T-cell (primary cell): Measurements from ENCODE around the gene IL13. TPM values are rescaled to one million over a fixed set of nuclear protein-coding genes. Genes with fewer than 3 reads are reported as not detected.
"Not testable (repeated sequence)": the region's sequence is repeated elsewhere in the genome, so short reads cannot be mapped to it uniquely, and the experiment has no call there.

Source experiments
- ATAC-seq, 4 experiments: fragments of 200-7000 bp in 3 of 4; fragments of 150-1000 bp in 1 of 4; cut with Tn5 transposase; replicated peaks in 1 of 4; 1 replicate in 3 of 4; 2 replicates in 1 of 4; pipeline ENCODE4 v1.10.0; 2021; ENCODE audit warnings: moderate library complexity in 3 of 4, mild to moderate bottlenecking in 2 of 4, moderate number of reproducible peaks in 1 of 4
- CTCF ChIA-PET, 2 donors: fragments of 300-600 bp; sonication (Branson Sonifier 250); formaldehyde crosslinking; loops; one replicate each; lab custom pipeline; 2022; ENCODE audit warnings: antibody characterized with exemption in 2 of 2; lab: Charles Lee
- POLR2A ChIA-PET, 2 donors: fragments of 300-600 bp; sonication (Branson Sonifier 250); formaldehyde crosslinking; loops; one replicate each; lab custom pipeline; 2022; ENCODE audit warnings: antibody characterized with exemption in 2 of 2; lab: Charles Lee
- DNase-seq, 35 experiments: peaks; one replicate each; pipeline versions ENCODE4 v3.0.0 to v3.0.0-alpha.2; 2013 to 2023
- H3K27ac ChIP-seq: one replicate; pipeline ENCODE4 v1.5.1; 2013; ENCODE audit warnings: low read length
- H3K27me3 ChIP-seq, 2 experiments: replicated peaks in 1 of 2; 1 replicate in 1 of 2; 2 replicates in 1 of 2; pipeline versions ENCODE4 v1.6.1 to v1.7.0; 2013; ENCODE audit warnings: low read length in 1 of 2, mixed read lengths in 1 of 2; ENCODE audit not compliant: control insufficient read depth in 2 of 2, insufficient read depth in 2 of 2; ENCODE audit errors: extremely low read depth in 1 of 2
- H3K36me3 ChIP-seq, 2 donors: 1 replicate in 1 of 2; 2 replicates in 1 of 2; pipeline versions ENCODE4 v1.6.1 to v1.7.0; 2013; ENCODE audit warnings: low read length in 1 of 2; ENCODE audit not compliant: control insufficient read depth in 2 of 2, insufficient read depth in 1 of 2; ENCODE audit errors: extremely low read depth in 1 of 2
- H3K4me1 ChIP-seq, 2 experiments: 1 replicate in 1 of 2; 2 replicates in 1 of 2; pipeline versions ENCODE4 v1.6.1 to v1.7.0; 2013; ENCODE audit warnings: low read length in 2 of 2, mixed read lengths in 1 of 2; ENCODE audit not compliant: insufficient read depth in 2 of 2, control insufficient read depth in 1 of 2; ENCODE audit errors: extremely low read depth in 1 of 2
- H3K4me3 ChIP-seq, 2 donors: 1 replicate in 1 of 2; 2 replicates in 1 of 2; pipeline versions ENCODE4 v1.5.1 to v1.7.0; 2013; ENCODE audit warnings: mild to moderate bottlenecking in 2 of 2, low read length in 1 of 2, moderate library complexity in 1 of 2; ENCODE audit not compliant: control insufficient read depth in 1 of 2; ENCODE audit errors: extremely low read depth in 1 of 2
- H3K9me3 ChIP-seq: 2 replicates; pipeline ENCODE4 v1.7.0; 2013
- H3K27ac Mint-ChIP-seq, 2 donors: one replicate each; pipeline ENCODE4 v1.8.0; 2020 to 2021; ENCODE audit warnings: mild to moderate bottlenecking in 2 of 2, mixed read lengths in 2 of 2
- H3K27me3 Mint-ChIP-seq, 2 donors: one replicate each; pipeline ENCODE4 v1.8.0; 2021 to 2022; ENCODE audit warnings: mixed read lengths in 2 of 2
- H3K36me3 Mint-ChIP-seq: one replicate; pipeline ENCODE4 v1.8.0; 2021; ENCODE audit warnings: mixed read lengths
- H3K4me1 Mint-ChIP-seq, 3 donors: one replicate each; pipeline ENCODE4 v1.8.0; 2020 to 2022; ENCODE audit warnings: mixed read lengths in 3 of 3, mild to moderate bottlenecking in 1 of 3
- H3K4me3 Mint-ChIP-seq, 3 donors: one replicate each; pipeline ENCODE4 v1.8.0; 2020 to 2022; ENCODE audit warnings: mild to moderate bottlenecking in 3 of 3, mixed read lengths in 3 of 3, moderate library complexity in 3 of 3
- H3K9me3 Mint-ChIP-seq, 3 donors: one replicate each; pipeline ENCODE4 v1.8.0; 2020 to 2022; ENCODE audit warnings: mixed read lengths in 3 of 3
- WGBS: methylation state at CpG from one replicate; pipeline ENCODE4 v1.1.5; 2013; ENCODE audit warnings: missing lambda C conversion rate; ENCODE audit not compliant: insufficient coverage; 5-methylcytosine and 5-hydroxymethylcytosine counted together
- total RNA-seq, 35 experiments: library from RNA in 6 of 35; stranded (reverse) in 6 of 35; fragments of 120-200 nt in 1 of 35; gene quantifications; one replicate each; pipeline versions ENCODE4 v1.2.1 to v1.2.4 and lab custom pipeline; 2013 to 2026

IL13 gene
- total RNA-seq, 5 donors from 2014 or later (not counting 1 experiment from before 2014, with no cell fraction given) = 0.30 to 1.9 (median 0.44) TPM

- H3K27me3 ChIP-seq = no peaks in the 10 kb centered on the region
- Mint-ChIP-seq H3K9me3 (peaks cover 0 to 3% (median 3%) of the 10 kb centered on the region in 3 donors), H3K27me3 (no peaks in the 10 kb centered on the region), H3K36me3 (peaks cover 9% of the 10 kb centered on the region), H3K27ac (no peak overlapping the region), H3K4me3 (no peak overlapping the region), H3K4me1 (peaks cover 22 to 36% (median 26%) of the 10 kb centered on the region in 3 donors)
- no peak overlapping the region for H3K4me3 ChIP-seq
- H3K36me3 ChIP-seq = no peaks in the 10 kb centered on the region
- H3K27ac ChIP-seq = no peak overlapping the region
- CTCF ChIA-PET = no interaction called here
- H3K4me1 ChIP-seq = peaks cover 9 to 11% of the 10 kb centered on the region in 2 experiments
- no peaks in the 10 kb centered on the region for H3K9me3 ChIP-seq
- DNase-seq (no peak), ATAC-seq (no peak)
- POLR2A ChIA-PET = interaction anchor here in 1 of 2 donors (0.6 kb wide), 1 partner anchor 12 kb away, joined by 5 read pairs; no protein-coding TSS in a partner anchor
- 98% methylated on average over 5 of the region's 7 CpGs for WGBS
Observed at GRCh38 chr5:132689513-132689912, 31.5 kb downstream of the IL13 start.

GRCh38 chr5:132690156-132690555 lies 32.2 kb downstream of the IL13 start:
- no peak overlapping the region for H3K4me3 ChIP-seq
- no CpG with 5 or more reads among the region's 3 CpGs for WGBS
- H3K36me3 Mint-ChIP-seq = peaks cover 11% of the 10 kb centered on the region
- ATAC-seq = no peak
- ChIA-PET CTCF (no interaction called here), POLR2A (no interaction called here)
- H3K27ac ChIP-seq = no peak overlapping the region
- H3K36me3 ChIP-seq = no peaks in the 10 kb centered on the region
- peaks cover 0 to 3% (median 3%) of the 10 kb centered on the region in 3 donors for H3K9me3 Mint-ChIP-seq
- H3K4me1 Mint-ChIP-seq = peaks cover 20 to 32% (median 22%) of the 10 kb centered on the region in 3 donors
- no peak overlapping the region for H3K27ac Mint-ChIP-seq
- DNase-seq = no peak
- no peaks in the 10 kb centered on the region for H3K9me3 ChIP-seq
- H3K27me3 ChIP-seq = no peaks in the 10 kb centered on the region
- no peaks in the 10 kb centered on the region for H3K27me3 Mint-ChIP-seq
- no peak overlapping the region for H3K4me3 Mint-ChIP-seq
- H3K4me1 ChIP-seq = peaks cover 9 to 11% of the 10 kb centered on the region in 2 experiments

GRCh38 chr5:132691755-132692631 lies 34.0 kb downstream of the IL13 start:
- ATAC-seq, H3K4me3 Mint-ChIP-seq, POLR2A ChIA-PET, H3K27me3 ChIP-seq, H3K27me3 Mint-ChIP-seq, H3K9me3 ChIP-seq, H3K27ac ChIP-seq, CTCF ChIA-PET, H3K4me3 ChIP-seq, H3K36me3 ChIP-seq, H3K9me3 Mint-ChIP-seq: not testable (repeated sequence)
- no CpG with 5 or more reads among the region's 5 CpGs for WGBS
- H3K36me3 Mint-ChIP-seq = peaks cover 19% of the 10 kb centered on the region
- peak overlapping the region in 1 of 2 donors; percentile 27 for H3K27ac Mint-ChIP-seq
- H3K4me1 Mint-ChIP-seq = peaks cover 20 to 27% (median 20%) of the 10 kb centered on the region in 3 donors
- DNase-seq = peak in 1 of 35 experiments; percentile 14
- peaks cover 9 to 11% of the 10 kb centered on the region in 2 experiments for H3K4me1 ChIP-seq

- ChIA-PET CTCF (no interaction called here), POLR2A (no interaction called here)
- Mint-ChIP-seq H3K4me1 (peaks cover 20 to 26% (median 20%) of the 10 kb centered on the region in 3 donors), H3K27me3 (no peaks in the 10 kb centered on the region), H3K36me3 (peaks cover 19% of the 10 kb centered on the region), H3K9me3 (peaks cover 0 to 3% (median 3%) of the 10 kb centered on the region in 3 donors), H3K4me3 (no peak overlapping the region), H3K27ac (no peak overlapping the region)
- ATAC-seq (no peak), DNase-seq (no peak)
- H3K27me3 ChIP-seq = no peaks in the 10 kb centered on the region
- no peaks in the 10 kb centered on the region for H3K9me3 ChIP-seq
- no peak overlapping the region for H3K27ac ChIP-seq
- H3K36me3 ChIP-seq = peaks cover 0 to 1% of the 10 kb centered on the region in 2 donors
- peaks cover 9 to 11% of the 10 kb centered on the region in 2 experiments for H3K4me1 ChIP-seq
- H3K4me3 ChIP-seq = no peak overlapping the region
Observed at GRCh38 chr5:132692632-132692967, 34.6 kb downstream of the IL13 start.

- H3K4me1 ChIP-seq = no peaks in the 10 kb centered on the region
- DNase-seq (no peak), ATAC-seq (no peak)
- no peaks in the 10 kb centered on the region for H3K27me3 ChIP-seq
- Mint-ChIP-seq H3K4me3 (no peak overlapping the region), H3K4me1 (peaks cover 0 to 6% (median 3%) of the 10 kb centered on the region in 3 donors), H3K36me3 (peaks cover 38% of the 10 kb centered on the region), H3K27ac (peak overlapping the region in 1 of 2 donors; percentile 39), H3K9me3 (peaks cover 0 to 3% (median 3%) of the 10 kb centered on the region in 3 donors), H3K27me3 (no peaks in the 10 kb centered on the region)
- CTCF ChIA-PET = interaction anchor here (0.7 to 1.1 kb wide), 2 partner anchors 121 to 409 kb away, joined by 3 to 4 read pairs; no protein-coding TSS in a partner anchor
- no peaks in the 10 kb centered on the region for H3K9me3 ChIP-seq
- no peak overlapping the region for H3K27ac ChIP-seq
- H3K4me3 ChIP-seq = no peak overlapping the region
- POLR2A ChIA-PET = interaction anchor here in 1 of 2 donors (0.6 kb wide), 1 partner anchor 11 kb away, joined by 3 read pairs; no protein-coding TSS in a partner anchor
- peaks cover 0 to 18% of the 10 kb centered on the region in 2 donors for H3K36me3 ChIP-seq
- no CpG with 5 or more reads among the region's 4 CpGs for WGBS
Observed at GRCh38 chr5:132695956-132696355, 38.0 kb downstream of the IL13 start.

- Mint-ChIP-seq H3K4me1 (no peaks in the 10 kb centered on the region), H3K36me3 (peaks cover 43% of the 10 kb centered on the region), H3K4me3 (no peak overlapping the region), H3K27me3 (no peaks in the 10 kb centered on the region), H3K9me3 (no peaks in the 10 kb centered on the region), H3K27ac (no peak overlapping the region)
- Histone ChIP-seq H3K9me3 (no peaks in the 10 kb centered on the region), H3K36me3 (peaks cover 0 to 28% of the 10 kb centered on the region in 2 donors), H3K4me1 (no peaks in the 10 kb centered on the region), H3K27me3 (no peaks in the 10 kb centered on the region), H3K27ac (no peak overlapping the region), H3K4me3 (no peak overlapping the region)
- no CpG with 5 or more reads among the region's 1 CpG for WGBS
- no peak for ATAC-seq
- ChIA-PET CTCF (interaction anchor here (0.7 to 1.2 kb wide), 2 partner anchors 11 to 19 kb away, joined by 3 to 4 read pairs; no protein-coding TSS in a partner anchor), POLR2A (no interaction called here)
- DNase-seq = no peak
Observed at GRCh38 chr5:132704875-132705274, 46.9 kb downstream of the IL13 start.
